ENCODE results near the gene PNMA8B.

DNA sequence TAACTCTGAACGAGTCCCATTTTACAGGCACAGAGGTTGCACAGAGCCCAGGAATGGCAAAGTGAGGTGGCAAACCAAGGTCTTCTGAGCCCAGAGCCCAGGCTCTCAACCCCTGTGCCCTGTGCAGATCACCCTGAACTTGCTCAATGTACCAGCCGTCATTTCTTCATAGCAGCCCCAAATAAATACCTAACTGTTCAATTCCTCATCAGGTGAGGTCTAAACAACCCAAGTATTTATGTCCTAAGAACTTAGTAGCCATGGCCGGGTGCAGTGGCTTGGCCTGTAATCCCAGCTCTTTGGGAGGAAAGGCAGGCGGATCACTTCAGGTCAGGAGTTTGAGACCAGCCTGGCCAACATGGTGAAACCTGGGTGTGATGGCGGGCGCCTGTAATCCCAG, 21.8 kb upstream of the PNMA8B start:
- TF ChIP-seq POLR2A (IDR thresholded peaks at IDR 0.05) (no peak), POLR2AphosphoS5 (IDR thresholded peaks at IDR 0.05) (peak; percentile 30)
- TF ChIP-seq, protein P1, sequence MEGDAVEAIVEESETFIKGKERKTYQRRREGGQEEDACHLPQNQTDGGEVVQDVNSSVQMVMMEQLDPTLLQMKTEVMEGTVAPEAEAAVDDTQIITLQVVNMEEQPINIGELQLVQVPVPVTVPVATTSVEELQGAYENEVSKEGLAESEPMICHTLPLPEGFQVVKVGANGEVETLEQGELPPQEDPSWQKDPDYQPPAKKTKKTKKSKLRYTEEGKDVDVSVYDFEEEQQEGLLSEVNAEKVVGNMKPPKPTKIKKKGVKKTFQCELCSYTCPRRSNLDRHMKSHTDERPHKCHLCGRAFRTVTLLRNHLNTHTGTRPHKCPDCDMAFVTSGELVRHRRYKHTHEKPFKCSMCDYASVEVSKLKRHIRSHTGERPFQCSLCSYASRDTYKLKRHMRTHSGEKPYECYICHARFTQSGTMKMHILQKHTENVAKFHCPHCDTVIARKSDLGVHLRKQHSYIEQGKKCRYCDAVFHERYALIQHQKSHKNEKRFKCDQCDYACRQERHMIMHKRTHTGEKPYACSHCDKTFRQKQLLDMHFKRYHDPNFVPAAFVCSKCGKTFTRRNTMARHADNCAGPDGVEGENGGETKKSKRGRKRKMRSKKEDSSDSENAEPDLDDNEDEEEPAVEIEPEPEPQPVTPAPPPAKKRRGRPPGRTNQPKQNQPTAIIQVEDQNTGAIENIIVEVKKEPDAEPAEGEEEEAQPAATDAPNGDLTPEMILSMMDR (IDR thresholded peaks at IDR 0.05) = no peak
